GM12878 (cell line): ENCODE measurements around the gene ORM2. TPM values are rescaled to one million over a fixed set of nuclear protein-coding genes. Genes with fewer than 3 reads are reported as not detected.

Experiments
- ASH2L ChIP-seq: fragments of 300-600, 200-600 bp; sonication (generic); IDR thresholded peaks from 2 replicates; pipeline ENCODE4 v1.6.1; 2017; ENCODE audit warnings: low read depth, mild to moderate bottlenecking, borderline replicate concordance
- GATAD2B ChIP-seq: fragments of 450-650 bp; conservative IDR thresholded peaks from 2 replicates; pipeline ENCODE4 v1.6.1; 2017; ENCODE audit warnings: low read depth, mild to moderate bottlenecking, moderate library complexity
- LARP7 ChIP-seq: fragments of 450-650 bp; IDR thresholded peaks from 2 replicates; pipeline ENCODE4 v1.6.1; 2017; ENCODE audit warnings: mild to moderate bottlenecking
- MTA2 ChIP-seq: fragments of 450-650 bp; IDR thresholded peaks from 2 replicates; pipeline ENCODE4 v1.6.1; 2016; ENCODE audit warnings: low read depth, mild to moderate bottlenecking, moderate library complexity
- NBN ChIP-seq: fragments of 450-650 bp; IDR thresholded peaks from 2 replicates; pipeline ENCODE4 v1.6.1; 2016
- NFXL1 ChIP-seq: fragments of 450-650 bp; IDR thresholded peaks from 2 replicates; pipeline ENCODE4 v1.6.1; 2017; ENCODE audit warnings: antibody characterized with exemption, mild to moderate bottlenecking, borderline replicate concordance
- RFX5 ChIP-seq: IDR thresholded peaks from 2 replicates; pipeline ENCODE4 v1.6.1; 2011; ENCODE audit warnings: low read depth, low read length, improper control_type of control experiment
- SMARCA5 ChIP-seq: fragments of 450-650 bp; IDR thresholded peaks from 2 replicates; pipeline ENCODE4 v1.6.1; 2017; ENCODE audit warnings: mild to moderate bottlenecking
- TCF3 ChIP-seq: IDR thresholded peaks from 2 replicates; pipeline ENCODE4 v1.6.1; 2012; ENCODE audit warnings: low read depth, mild to moderate bottlenecking, low read length, borderline replicate concordance; ENCODE audit not compliant: insufficient read depth
- polyA plus RNA-seq, 11 experiments: library from polyadenylated mRNA; depleted of rRNA in 4 of 11; unstranded in 6 of 11; stranded (reverse) in 5 of 11; fragments of >200 nt; fragmentation: Nextera tagmentation in 4 of 11; fragmentation: Illumina TruSeq in 1 of 11; extraction: Ambion mirVana in 4 of 11; extraction: Trizol in 1 of 11; gene quantifications; 1 replicate in 1 of 11; 2 replicates in 10 of 11; pipeline versions ENCODE4 v1.2.1 to v1.2.3, GENCODE V29; 2011 to 2016; ENCODE audit warnings: inconsistent platforms in 2 of 11, missing spikeins in 2 of 11, low read depth in 1 of 11
- total RNA-seq, 4 experiments: library from RNA; depleted of rRNA in 3 of 4; stranded (reverse); fragments of >200 nt in 3 of 4; fragmentation: Illumina TruSeq in 1 of 4; extraction: Trizol in 1 of 4; gene quantifications; 2 replicates each; pipeline versions ENCODE4 v1.2.1 to v1.2.3, GENCODE V29; 2013 to 2021
- TF ChIP-seq, protein P1 (sequence below): fragments of 150-350 bp; IDR thresholded peaks from 2 replicates; pipeline ENCODE4 v1.6.1; 2016; ENCODE audit warnings: low read depth, low read length
- TF ChIP-seq, protein P2 (sequence below): fragments of 450-650 bp; IDR thresholded peaks from 2 replicates; pipeline ENCODE4 v1.6.1; 2016; ENCODE audit warnings: mild to moderate bottlenecking

ORM2 gene
- total and polyA plus RNA-seq, 10 of the 15 experiments (the other 5 are each of a cell fraction or from before 2014, with no cell fraction given), result 0.64 TPM; not detected in 9

- TF ChIP-seq, protein P1, sequence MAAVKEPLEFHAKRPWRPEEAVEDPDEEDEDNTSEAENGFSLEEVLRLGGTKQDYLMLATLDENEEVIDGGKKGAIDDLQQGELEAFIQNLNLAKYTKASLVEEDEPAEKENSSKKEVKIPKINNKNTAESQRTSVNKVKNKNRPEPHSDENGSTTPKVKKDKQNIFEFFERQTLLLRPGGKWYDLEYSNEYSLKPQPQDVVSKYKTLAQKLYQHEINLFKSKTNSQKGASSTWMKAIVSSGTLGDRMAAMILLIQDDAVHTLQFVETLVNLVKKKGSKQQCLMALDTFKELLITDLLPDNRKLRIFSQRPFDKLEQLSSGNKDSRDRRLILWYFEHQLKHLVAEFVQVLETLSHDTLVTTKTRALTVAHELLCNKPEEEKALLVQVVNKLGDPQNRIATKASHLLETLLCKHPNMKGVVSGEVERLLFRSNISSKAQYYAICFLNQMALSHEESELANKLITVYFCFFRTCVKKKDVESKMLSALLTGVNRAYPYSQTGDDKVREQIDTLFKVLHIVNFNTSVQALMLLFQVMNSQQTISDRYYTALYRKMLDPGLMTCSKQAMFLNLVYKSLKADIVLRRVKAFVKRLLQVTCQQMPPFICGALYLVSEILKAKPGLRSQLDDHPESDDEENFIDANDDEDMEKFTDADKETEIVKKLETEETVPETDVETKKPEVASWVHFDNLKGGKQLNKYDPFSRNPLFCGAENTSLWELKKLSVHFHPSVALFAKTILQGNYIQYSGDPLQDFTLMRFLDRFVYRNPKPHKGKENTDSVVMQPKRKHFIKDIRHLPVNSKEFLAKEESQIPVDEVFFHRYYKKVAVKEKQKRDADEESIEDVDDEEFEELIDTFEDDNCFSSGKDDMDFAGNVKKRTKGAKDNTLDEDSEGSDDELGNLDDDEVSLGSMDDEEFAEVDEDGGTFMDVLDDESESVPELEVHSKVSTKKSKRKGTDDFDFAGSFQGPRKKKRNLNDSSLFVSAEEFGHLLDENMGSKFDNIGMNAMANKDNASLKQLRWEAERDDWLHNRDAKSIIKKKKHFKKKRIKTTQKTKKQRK, result no peak
- TF ChIP-seq, protein P2, sequence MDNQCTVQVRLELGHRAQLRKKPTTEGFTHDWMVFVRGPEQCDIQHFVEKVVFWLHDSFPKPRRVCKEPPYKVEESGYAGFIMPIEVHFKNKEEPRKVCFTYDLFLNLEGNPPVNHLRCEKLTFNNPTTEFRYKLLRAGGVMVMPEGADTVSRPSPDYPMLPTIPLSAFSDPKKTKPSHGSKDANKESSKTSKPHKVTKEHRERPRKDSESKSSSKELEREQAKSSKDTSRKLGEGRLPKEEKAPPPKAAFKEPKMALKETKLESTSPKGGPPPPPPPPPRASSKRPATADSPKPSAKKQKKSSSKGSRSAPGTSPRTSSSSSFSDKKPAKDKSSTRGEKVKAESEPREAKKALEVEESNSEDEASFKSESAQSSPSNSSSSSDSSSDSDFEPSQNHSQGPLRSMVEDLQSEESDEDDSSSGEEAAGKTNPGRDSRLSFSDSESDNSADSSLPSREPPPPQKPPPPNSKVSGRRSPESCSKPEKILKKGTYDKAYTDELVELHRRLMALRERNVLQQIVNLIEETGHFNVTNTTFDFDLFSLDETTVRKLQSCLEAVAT, result no peak
- TF ChIP-seq ASH2L (no peak), NFXL1 (no peak), GATAD2B (no peak), SMARCA5 (no peak), RFX5 (no peak), NBN (no peak), LARP7 (no peak), TCF3 (no peak), MTA2 (no peak)
These were observed 16.5 kb upstream of the ORM2 start (continued) for GRCh38 chr9:114313186-114313585.
